CD4-positive, alpha-beta T cell (primary cell): ENCODE data around the gene FARP1. TPM values are rescaled to one million over a fixed set of nuclear protein-coding genes. Genes with fewer than 3 reads are reported as not detected.

ENCODE experiments used
- ATAC-seq: fragments of 200-7000 bp; cut with Tn5 transposase; one replicate; pipeline ENCODE4 v1.10.0; 2022; ENCODE audit warnings: mild to moderate bottlenecking; ENCODE audit not compliant: poor library complexity
- CTCF ChIA-PET: fragments of 350-600 bp; sonication (Branson Sonifier 250); formaldehyde crosslinking; loops from one replicate; lab custom pipeline; 2021; ENCODE audit warnings: antibody characterized with exemption, inconsistent platforms; lab: Charles Lee
- POLR2A ChIA-PET: fragments of 350-600 bp; sonication (Branson Sonifier 250); formaldehyde crosslinking; loops from one replicate; lab custom pipeline; 2021; ENCODE audit warnings: antibody characterized with exemption, inconsistent platforms; lab: Charles Lee
- DNase-seq, 14 experiments: peaks; one replicate each; pipeline ENCODE4 v3.0.0-alpha.2; 2013 to 2020; ENCODE audit warnings: mixed read lengths in 2 of 14
- H3K27ac ChIP-seq, 2 donors: one replicate each; pipeline versions ENCODE4 v1.5.1 to v1.7.0; 2013; ENCODE audit warnings: low read length in 2 of 2, low read depth in 1 of 2, mild to moderate bottlenecking in 1 of 2
- H3K27me3 ChIP-seq, 2 experiments: 1 replicate in 1 of 2; 2 replicates in 1 of 2; pipeline versions ENCODE4 v1.6.1 to v1.7.0; 2013; ENCODE audit warnings: low read length in 2 of 2, control low read depth in 1 of 2, mild to moderate bottlenecking in 1 of 2, moderate library complexity in 1 of 2; ENCODE audit not compliant: insufficient read depth in 2 of 2, control insufficient read depth in 1 of 2
- H3K36me3 ChIP-seq: one replicate; pipeline ENCODE4 v1.6.1; 2013; ENCODE audit warnings: low read length, control low read depth; ENCODE audit not compliant: insufficient read depth
- H3K4me1 ChIP-seq: one replicate; pipeline ENCODE4 v1.6.1; 2013; ENCODE audit warnings: low read length, control low read depth; ENCODE audit not compliant: insufficient read depth
- H3K4me3 ChIP-seq: one replicate; pipeline ENCODE4 v1.5.1; 2013; ENCODE audit warnings: mild to moderate bottlenecking, low read length, moderate library complexity
- H3K9me3 ChIP-seq, 2 experiments: 1 replicate in 1 of 2; 2 replicates in 1 of 2; pipeline versions ENCODE4 v1.6.1 to v1.7.0; 2013; ENCODE audit warnings: low read length in 2 of 2, mild to moderate bottlenecking in 2 of 2, control low read depth in 1 of 2, moderate library complexity in 1 of 2; ENCODE audit not compliant: control insufficient read depth in 1 of 2, insufficient read depth in 1 of 2
- H3K27ac Mint-ChIP-seq: one replicate; pipeline ENCODE4 v1.8.0; 2020; ENCODE audit warnings: mixed read lengths
- H3K27me3 Mint-ChIP-seq: one replicate; pipeline ENCODE4 v1.8.0; 2021; ENCODE audit warnings: mixed read lengths
- H3K36me3 Mint-ChIP-seq: one replicate; pipeline ENCODE4 v1.8.0; 2021; ENCODE audit warnings: low read depth, mixed read lengths
- H3K4me1 Mint-ChIP-seq: one replicate; pipeline ENCODE4 v1.8.0; 2021; ENCODE audit warnings: low read depth, mixed read lengths
- H3K4me3 Mint-ChIP-seq: one replicate; pipeline ENCODE4 v1.8.0; 2020; ENCODE audit warnings: mild to moderate bottlenecking, mixed read lengths
- H3K9me3 Mint-ChIP-seq: one replicate; pipeline ENCODE4 v1.8.0; 2020; ENCODE audit warnings: mixed read lengths
- intact Hi-C, 2 experiments: fragments of 100-400 bp; cut with DNase I in 1 of 2; cut with micrococcal nuclease in 1 of 2; formaldehyde crosslinking; loops; one replicate each; pipeline versions ENCODE4 v1.15.1 to v1.9.0; 2023 to 2025; cut with DNase I, micrococcal nuclease
- total RNA-seq, 174 experiments: library from RNA in 2 of 174; stranded (reverse) in 2 of 174; gene quantifications; one replicate each; pipeline ENCODE4 v1.2.3 and lab custom pipeline; 2021 to 2026
- TF ChIP-seq, protein P1 (sequence below): fragments of 200-600 bp; IDR thresholded peaks from one replicate; pipeline ENCODE4 v1.8.0; 2022; ENCODE audit warnings: antibody characterized with exemption, mild to moderate bottlenecking

Gene FARP1
- total RNA-seq, 2 experiments from 2014 or later, result 0.30 TPM; not detected in 1

DNA sequence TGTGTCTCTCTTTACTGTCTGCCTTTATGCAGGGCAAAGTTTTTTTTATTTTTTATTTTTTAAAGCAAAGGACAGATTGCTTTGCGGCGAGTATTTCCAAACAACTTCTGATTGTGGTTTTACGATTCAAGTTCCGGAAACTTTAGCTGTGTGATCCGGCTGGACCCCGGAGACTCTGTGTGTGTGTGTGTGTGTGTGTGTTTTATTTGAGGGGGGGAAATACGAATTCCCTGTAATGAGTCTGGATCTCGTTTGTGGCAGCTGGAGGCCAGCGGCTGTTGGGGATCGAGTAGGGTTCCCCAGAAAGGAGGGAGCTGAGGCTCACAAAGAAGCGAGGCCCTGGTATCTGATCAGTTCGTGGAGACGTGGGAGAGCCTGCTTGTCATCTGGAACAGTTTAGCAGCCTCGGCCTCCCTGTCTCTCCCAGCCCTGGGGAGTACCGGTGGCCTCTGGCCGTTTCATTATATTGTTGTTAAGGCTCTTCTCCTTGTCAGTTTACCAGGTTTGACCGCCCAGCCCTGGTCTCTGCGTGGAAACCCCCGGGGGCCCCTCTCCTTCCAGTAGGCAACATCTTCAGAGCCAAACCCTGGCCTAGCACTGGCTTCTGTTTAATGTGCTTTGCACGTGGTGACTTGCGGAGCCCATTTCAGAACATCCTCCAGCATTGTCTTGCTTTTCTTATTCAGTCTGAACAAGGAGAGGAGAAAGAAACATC, 1.3 kb downstream of the FARP1 start:
- H3K9me3 ChIP-seq, result peaks cover 0 to 9% of the 10 kb centered on the region in 2 experiments
- intact Hi-C loops, result no loop called here
- TF ChIP-seq, protein P1, sequence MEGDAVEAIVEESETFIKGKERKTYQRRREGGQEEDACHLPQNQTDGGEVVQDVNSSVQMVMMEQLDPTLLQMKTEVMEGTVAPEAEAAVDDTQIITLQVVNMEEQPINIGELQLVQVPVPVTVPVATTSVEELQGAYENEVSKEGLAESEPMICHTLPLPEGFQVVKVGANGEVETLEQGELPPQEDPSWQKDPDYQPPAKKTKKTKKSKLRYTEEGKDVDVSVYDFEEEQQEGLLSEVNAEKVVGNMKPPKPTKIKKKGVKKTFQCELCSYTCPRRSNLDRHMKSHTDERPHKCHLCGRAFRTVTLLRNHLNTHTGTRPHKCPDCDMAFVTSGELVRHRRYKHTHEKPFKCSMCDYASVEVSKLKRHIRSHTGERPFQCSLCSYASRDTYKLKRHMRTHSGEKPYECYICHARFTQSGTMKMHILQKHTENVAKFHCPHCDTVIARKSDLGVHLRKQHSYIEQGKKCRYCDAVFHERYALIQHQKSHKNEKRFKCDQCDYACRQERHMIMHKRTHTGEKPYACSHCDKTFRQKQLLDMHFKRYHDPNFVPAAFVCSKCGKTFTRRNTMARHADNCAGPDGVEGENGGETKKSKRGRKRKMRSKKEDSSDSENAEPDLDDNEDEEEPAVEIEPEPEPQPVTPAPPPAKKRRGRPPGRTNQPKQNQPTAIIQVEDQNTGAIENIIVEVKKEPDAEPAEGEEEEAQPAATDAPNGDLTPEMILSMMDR, result no peak
- H3K27ac Mint-ChIP-seq, result no peak overlapping the region
- H3K9me3 Mint-ChIP-seq, result no peaks in the 10 kb centered on the region
- H3K4me3 Mint-ChIP-seq, result peak overlapping the region; percentile 63
- no peaks in the 10 kb centered on the region for H3K36me3 ChIP-seq
- no peak overlapping the region for H3K4me3 ChIP-seq
- no peaks in the 10 kb centered on the region for H3K36me3 Mint-ChIP-seq
- H3K27me3 ChIP-seq, result peaks cover 27 to 41% of the 10 kb centered on the region in 2 experiments
- H3K27me3 Mint-ChIP-seq, result peaks cover 73% of the 10 kb centered on the region
- no peaks in the 10 kb centered on the region for H3K4me1 Mint-ChIP-seq
- ChIA-PET CTCF (no interaction called here), POLR2A (no interaction called here)
- ATAC-seq, result no peak
- no peak overlapping the region for H3K27ac ChIP-seq
- DNase-seq, result no peak
- peaks cover 8% of the 10 kb centered on the region for H3K4me1 ChIP-seq

DNA sequence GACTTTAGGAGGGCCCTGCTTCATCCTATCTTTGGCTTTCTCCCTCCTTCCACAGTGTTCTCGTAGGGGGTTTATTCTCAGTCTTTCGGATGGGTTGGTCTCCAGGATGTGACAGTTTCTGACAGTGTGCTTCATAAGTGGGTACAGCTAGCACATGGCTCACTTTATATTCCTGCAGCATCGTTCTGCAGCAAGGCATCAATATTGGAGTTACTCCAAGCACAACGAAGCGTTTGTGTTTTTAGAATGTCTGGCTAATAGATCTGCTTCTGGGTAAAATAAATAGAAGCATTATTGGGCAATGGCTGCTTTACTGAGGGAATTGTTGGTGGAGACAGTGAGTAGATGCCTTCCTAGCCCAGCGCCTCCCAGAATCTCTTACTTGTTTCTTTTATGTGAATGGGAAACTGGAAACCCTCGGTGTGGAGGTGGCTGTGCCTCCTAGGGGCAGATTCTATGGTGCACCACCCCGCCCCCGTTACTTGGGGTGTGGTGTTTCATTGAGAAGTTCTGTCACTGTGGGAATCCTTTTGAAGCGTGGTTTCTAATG, 2.0 kb downstream of the FARP1 start:
- CTCF ChIA-PET, result no interaction called here
- Mint-ChIP-seq H3K36me3 (no peaks in the 10 kb centered on the region), H3K27ac (no peak overlapping the region), H3K9me3 (no peaks in the 10 kb centered on the region), H3K4me1 (no peaks in the 10 kb centered on the region), H3K27me3 (peaks cover 69% of the 10 kb centered on the region), H3K4me3 (peak overlapping the region; percentile 49)
- no peak overlapping the region for H3K27ac ChIP-seq
- POLR2A ChIA-PET, result no interaction called here
- no peak overlapping the region for H3K4me3 ChIP-seq
- no peaks in the 10 kb centered on the region for H3K36me3 ChIP-seq
- intact Hi-C loops, result no loop called here
- ATAC-seq (no peak), DNase-seq (no peak)
- peaks cover 27 to 41% of the 10 kb centered on the region in 2 experiments for H3K27me3 ChIP-seq
- peaks cover 0 to 9% of the 10 kb centered on the region in 2 experiments for H3K9me3 ChIP-seq
- H3K4me1 ChIP-seq, result peaks cover 8% of the 10 kb centered on the region
- TF ChIP-seq, protein P1, result no peak

DNA sequence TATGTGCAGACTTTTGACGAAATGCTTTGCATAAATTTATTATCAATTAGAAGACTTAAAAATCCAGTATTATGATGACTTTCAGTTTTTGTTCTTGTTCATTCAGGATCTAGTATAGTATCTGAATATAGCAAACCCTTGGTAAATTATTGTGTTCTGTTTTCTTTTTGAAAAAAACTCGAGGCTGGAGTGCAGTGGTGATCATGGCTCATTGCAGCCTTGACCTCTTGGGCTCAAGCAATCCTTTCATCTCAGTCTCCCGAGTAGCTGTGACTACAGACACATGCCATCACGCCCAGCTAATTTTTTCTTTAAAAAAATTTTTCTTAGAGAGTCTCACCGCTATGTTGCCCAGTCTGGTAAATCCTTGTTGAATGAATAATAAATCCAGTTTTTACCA, 4.6 kb downstream of the FARP1 start:
- H3K36me3 Mint-ChIP-seq, result no peaks in the 10 kb centered on the region
- H3K27me3 Mint-ChIP-seq, result peaks cover 73% of the 10 kb centered on the region
- Histone ChIP-seq H3K27me3 (peaks cover 11 to 33% of the 10 kb centered on the region in 2 experiments), H3K27ac (no peak overlapping the region), H3K4me1 (peaks cover 2% of the 10 kb centered on the region), H3K36me3 (no peaks in the 10 kb centered on the region), H3K4me3 (no peak overlapping the region), H3K9me3 (peaks cover 0 to 4% of the 10 kb centered on the region in 2 experiments)
- POLR2A ChIA-PET, result no interaction called here
- H3K27ac Mint-ChIP-seq, result no peak overlapping the region
- no peak overlapping the region for H3K4me3 Mint-ChIP-seq
- H3K4me1 Mint-ChIP-seq, result no peaks in the 10 kb centered on the region
- H3K9me3 Mint-ChIP-seq, result no peaks in the 10 kb centered on the region
- DNase-seq, result no peak
- no peak for ATAC-seq
- CTCF ChIA-PET, result no interaction called here
- intact Hi-C loops, result no loop called here
- TF ChIP-seq, protein P1, result no peak
